HepG2 (cell line): ENCODE results near the gene SYNPO2L. TPM values are rescaled to one million over a fixed set of nuclear protein-coding genes. Genes with fewer than 3 reads are reported as not detected.

Experiments
- ATAC-seq: fragments of 200-7000 bp; cut with Tn5 transposase; 3 replicates; pipeline ENCODE4 v1.9.1; 2020; ENCODE audit warnings: mild to moderate bottlenecking, moderate library complexity
- BruUV-seq: library from RNA; stranded (reverse); fragments of 400-500 nt; replicated peaks from 2 replicates; lab custom pipeline; 2021; lab: Mats Ljungman, UMichigan
- CTCF ChIA-PET: fragments of 300-600 bp; formaldehyde crosslinking; extraction: SDS; loops from one replicate; lab custom pipeline; 2021; ENCODE audit warnings: low total read pairs, inconsistent platforms, low intra/inter-chr PET ratio; lab: Yijun Ruan, JAX
- POLR2A ChIA-PET: fragments of 350-600 bp; sonication (Branson Sonifier 250); formaldehyde crosslinking; loops from one replicate; lab custom pipeline; 2020; ENCODE audit warnings: antibody characterized with exemption, inconsistent platforms; lab: Yijun Ruan, JAX
- DNase-seq: peaks from one replicate; pipeline ENCODE4 v3.0.0-alpha.2; 2015; ENCODE audit warnings: low spot score
- FAIRE-seq: peaks from 3 replicates; lab custom pipeline; 2011; peaks lifted over from hg19 to GRCh38; lab: Jason Lieb, UNC
- H2AFZ ChIP-seq: one replicate; pipeline ENCODE4 v1.6.1; 2011; ENCODE audit warnings: low read length, inconsistent platforms
- H3K27ac ChIP-seq: fragments of 300-600 bp; 3 replicates; pipeline ENCODE4 v1.8.0; 2011; ENCODE audit warnings: mixed run types, mild to moderate bottlenecking, mixed read lengths, low read length, inconsistent platforms; ENCODE audit not compliant: insufficient read depth; ENCODE audit errors: extremely low read length
- H3K27me3 ChIP-seq, 2 experiments: fragments of 200-600 bp in 1 of 2; 2 replicates in 1 of 2; 3 replicates in 1 of 2; pipeline versions ENCODE4 v1.6.0 to v1.8.0; 2011; ENCODE audit warnings: low read length in 2 of 2, mild to moderate bottlenecking in 2 of 2, moderate library complexity in 2 of 2, inconsistent platforms in 1 of 2; ENCODE audit not compliant: insufficient read depth in 2 of 2, control insufficient read depth in 1 of 2
- H3K36me3 ChIP-seq, 2 experiments: fragments of 200-600 bp in 1 of 2; replicated peaks in 1 of 2; 2 replicates in 1 of 2; 3 replicates in 1 of 2; pipeline versions ENCODE4 v1.5.1 to v1.8.0; 2011; ENCODE audit warnings: low read length in 2 of 2, inconsistent platforms in 1 of 2; ENCODE audit not compliant: insufficient read depth in 2 of 2, control insufficient read depth in 1 of 2
- H3K4me1 ChIP-seq: 2 replicates; pipeline ENCODE4 v1.5.1; 2012; ENCODE audit warnings: low read length, inconsistent platforms; ENCODE audit not compliant: insufficient read depth
- H3K4me2 ChIP-seq: 2 replicates; pipeline ENCODE4 v1.6.0; 2011; ENCODE audit warnings: low read depth, low read length, inconsistent platforms
- H3K4me3 ChIP-seq, 3 experiments: fragments of 200-600 bp in 1 of 3; sonication (generic), shearing (Covaris generic) in 1 of 3; replicated peaks in 1 of 3; 2 replicates each; pipeline ENCODE4 v1.5.1; 2011 to 2016; ENCODE audit warnings: low read length in 3 of 3, inconsistent platforms in 2 of 3, low read depth in 2 of 3, mild to moderate bottlenecking in 2 of 3, control low read depth in 1 of 3, mixed read lengths in 1 of 3; ENCODE audit not compliant: insufficient read depth in 1 of 3
- H3K79me2 ChIP-seq: one replicate; pipeline ENCODE4 v1.6.1; 2011; ENCODE audit warnings: low read length, inconsistent platforms; ENCODE audit not compliant: insufficient read depth
- H3K9ac ChIP-seq: 2 replicates; pipeline ENCODE4 v1.6.0; 2011; ENCODE audit warnings: mild to moderate bottlenecking, low read depth, low read length, inconsistent platforms; ENCODE audit not compliant: insufficient read depth
- H3K9me3 ChIP-seq: 2 replicates; pipeline ENCODE4 v1.5.1; 2012; ENCODE audit warnings: mild to moderate bottlenecking, low read length
- H4K20me1 ChIP-seq: 2 replicates; pipeline ENCODE4 v1.6.0; 2011; ENCODE audit warnings: inconsistent platforms, mild to moderate bottlenecking, low read length, moderate library complexity; ENCODE audit not compliant: insufficient read depth
- ERF ChIP-seq: IDR thresholded peaks from 2 replicates; pipeline ENCODE4 v1.6.1; 2018; ENCODE audit warnings: missing biosample characterization, missing genetic modification reagents
- HNRNPK ChIP-seq: fragments of 200-400 bp; formaldehyde crosslinking; IDR thresholded peaks from 2 replicates; pipeline ENCODE4 v1.6.1; 2018; ENCODE audit warnings: low read length, low read depth, moderate library complexity, mild to moderate bottlenecking; ENCODE audit not compliant: poor library complexity, severe bottlenecking
- IRF2 ChIP-seq: IDR thresholded peaks from 2 replicates; pipeline ENCODE4 v1.6.1; 2018; ENCODE audit warnings: missing genetic modification reagents, missing compliant biosample characterization
- KAT8 ChIP-seq: IDR thresholded peaks from 2 replicates; pipeline ENCODE4 v1.6.1; 2016; ENCODE audit warnings: missing genetic modification reagents, missing compliant biosample characterization
- MAZ ChIP-seq, 2 experiments: sonication (generic) in 1 of 2; formaldehyde crosslinking in 1 of 2; IDR thresholded peaks; 2 replicates each; pipeline versions ENCODE4 v1.5.0 to v1.6.1; 2012 to 2020; ENCODE audit warnings: low read depth in 2 of 2, mild to moderate bottlenecking in 2 of 2, borderline replicate concordance in 1 of 2, improper control_type of control experiment in 1 of 2, low read length in 1 of 2, missing genetic modification reagents in 1 of 2, moderate library complexity in 1 of 2
- NFE2 ChIP-seq: sonication (generic); formaldehyde crosslinking; IDR thresholded peaks from 2 replicates; pipeline ENCODE4 v1.4.0; 2020; ENCODE audit warnings: missing genetic modification reagents
- RAD21 ChIP-seq: fragments of 450-650 bp; formaldehyde crosslinking; IDR thresholded peaks from 2 replicates; pipeline ENCODE4 v1.5.0; 2020; ENCODE audit warnings: mild to moderate bottlenecking
- SAP130 ChIP-seq: IDR thresholded peaks from 2 replicates; pipeline ENCODE4 v1.6.1; 2016; ENCODE audit warnings: low read depth
- SMC3 ChIP-seq: IDR thresholded peaks from 2 replicates; pipeline ENCODE4 v1.6.1; 2011; ENCODE audit warnings: low read length, improper control_type of control experiment
- SRSF1 ChIP-seq: fragments of 200-400 bp; formaldehyde crosslinking; optimal IDR thresholded peaks from 2 replicates; pipeline ENCODE3; 2017; ENCODE audit warnings: mild to moderate bottlenecking, low read depth, low read length, moderate library complexity
- STAG1 ChIP-seq: sonication (generic); formaldehyde crosslinking; IDR thresholded peaks from 2 replicates; pipeline ENCODE4 v1.4.0; 2020; ENCODE audit warnings: missing genetic modification reagents
- YEATS2 ChIP-seq: sonication (generic); formaldehyde crosslinking; IDR thresholded peaks from 2 replicates; pipeline ENCODE4 v1.4.0; 2020; ENCODE audit warnings: missing genetic modification reagents, borderline replicate concordance
- ZNF24 ChIP-seq: fragments of 450-650 bp; IDR thresholded peaks from 2 replicates; pipeline ENCODE4 v1.6.1; 2017; ENCODE audit warnings: antibody characterized with exemption, mild to moderate bottlenecking
- ZNF432 ChIP-seq: sonication (generic); formaldehyde crosslinking; IDR thresholded peaks from 2 replicates; pipeline ENCODE4 v1.5.0; 2020; ENCODE audit warnings: missing genetic modification reagents, mild to moderate bottlenecking, borderline replicate concordance
- WGBS: methylation state at CpG from one replicate; pipeline ENCODE4 v1.1.6; 2017; ENCODE audit warnings: low lambda C conversion rate; 5-methylcytosine and 5-hydroxymethylcytosine counted together
- in situ Hi-C: cut with HindIII; loops from 2 replicates; pipeline ENCODE4 v1.10.0; 2017; ENCODE audit warnings: low pct_unique_long_range_greater_than_20kb; ENCODE audit not compliant: extremely low pct_ligation_motif_present
- intact Hi-C: fragments of 100-400 bp; cut with micrococcal nuclease; formaldehyde crosslinking; loops from one replicate; pipeline ENCODE4 v1.10.0; 2022; ENCODE audit not compliant: unreplicated experiment
- polyA plus RNA-seq, 8 experiments: library from polyadenylated mRNA; depleted of rRNA in 3 of 8; stranded (reverse) in 7 of 8; unstranded in 1 of 8; fragments of >200 nt; fragmentation: Illumina TruSeq in 4 of 8; extraction: Trizol in 4 of 8; gene quantifications; 2 replicates each; pipeline versions ENCODE4 v1.2.1 to v1.2.3, GENCODE V29; 2011 to 2016; ENCODE audit warnings: low read depth in 4 of 8, missing spikeins in 1 of 8, mixed read lengths in 1 of 8; ENCODE audit not compliant: insufficient read depth in 1 of 8
- total RNA-seq, 5 experiments: library from RNA; depleted of rRNA; stranded (reverse); fragments of >200 nt; fragmentation: Illumina TruSeq; extraction: Trizol; gene quantifications; 2 replicates each; pipeline ENCODE4 v1.2.3, GENCODE V29; 2016; ENCODE audit warnings: low read depth in 1 of 5
- TF ChIP-seq, protein P1 (sequence below): sonication (generic); formaldehyde crosslinking; IDR thresholded peaks from 2 replicates; pipeline ENCODE4 v1.5.0; 2020; ENCODE audit warnings: mild to moderate bottlenecking, missing genetic modification reagents, moderate library complexity

Gene SYNPO2L
- total and polyA plus RNA-seq, 2 of the 13 experiments (the other 11 are each of a cell fraction or from before 2014, with no cell fraction given), result not detected

GRCh38 chr10:73644015-73644743, 11.7 kb downstream of the SYNPO2L start:
- H3K79me2 ChIP-seq, result no peaks in the 10 kb centered on the region
- FAIRE-seq (peak; percentile 50), DNase-seq (peak; percentile 50), ATAC-seq (peak; percentile 56)
- no TSS peak for BruUV-seq
- H2AFZ ChIP-seq, result no peak overlapping the region
- POLR2A ChIA-PET, result interaction anchor here (0.6 kb wide), 1 partner anchor 19 kb away, joined by 3 read pairs; no protein-coding TSS in a partner anchor
- CTCF ChIA-PET, result interaction anchor here (0.6 to 3.9 kb wide), 2 partner anchors 115 to 149 kb away, joined by 3 to 85 read pairs; no protein-coding TSS in a partner anchor
- no peak overlapping the region for H3K9ac ChIP-seq
- H3K36me3 ChIP-seq, result no peaks in the 10 kb centered on the region
- H3K9me3 ChIP-seq, result no peaks in the 10 kb centered on the region
- no peak overlapping the region for H3K4me3 ChIP-seq
- H3K4me1 ChIP-seq, result peaks cover 19% of the 10 kb centered on the region
- in situ Hi-C loops, result loop anchor here (5.0 to 25.0 kb wide), 2 partner anchors 117 to 382 kb away; partner anchors contain the start of gene MRPS16
- intact Hi-C loops, result loop anchor here (1.0 to 5.0 kb wide), 2 partner anchors 115 to 232 kb away; partner anchors contain the start of gene ANXA7
- H4K20me1 ChIP-seq, result no peaks in the 10 kb centered on the region
- H3K27me3 ChIP-seq, result peaks cover 1 to 19% of the 10 kb centered on the region in 2 experiments; a peak in 3 of 5 replicates
- WGBS, result 13% methylated on average over 5 of the region's 5 CpGs
- TF ChIP-seq SRSF1 (no peak), ZNF24 (peak; percentile 48; the same call in 1 of the 2 replicates), ZNF432 (no peak), SAP130 (0 out of 2 replicates have a peak, but pooled peaks have one; percentile 20), HNRNPK (peak; percentile 60), NFE2 (CRISPR knock-in tag) (no peak), RAD21 (CRISPR knock-in tag) (peak; percentile 87), ERF (CRISPR knock-in tag) (0 out of 2 replicates have a peak, but pooled peaks have one; percentile 31), STAG1 (CRISPR knock-in tag) (peak; percentile 97), SMC3 (peak; percentile 98), YEATS2 (peak; percentile 22; the same call in 1 of the 2 replicates), KAT8 (CRISPR knock-in tag) (0 out of 2 replicates have a peak, but pooled peaks have one; percentile 19), MAZ (IDR thresholded peaks at IDR 0.05; ENCODE audit: borderline replicate concordance, low read depth, low read length) (no peak), MAZ (CRISPR knock-in tag; IDR thresholded peaks at IDR 0.05; ENCODE audit: low read depth) (peak; percentile 44; the same call in 1 of the 2 replicates), IRF2 (no peak)
- TF ChIP-seq, protein P1, sequence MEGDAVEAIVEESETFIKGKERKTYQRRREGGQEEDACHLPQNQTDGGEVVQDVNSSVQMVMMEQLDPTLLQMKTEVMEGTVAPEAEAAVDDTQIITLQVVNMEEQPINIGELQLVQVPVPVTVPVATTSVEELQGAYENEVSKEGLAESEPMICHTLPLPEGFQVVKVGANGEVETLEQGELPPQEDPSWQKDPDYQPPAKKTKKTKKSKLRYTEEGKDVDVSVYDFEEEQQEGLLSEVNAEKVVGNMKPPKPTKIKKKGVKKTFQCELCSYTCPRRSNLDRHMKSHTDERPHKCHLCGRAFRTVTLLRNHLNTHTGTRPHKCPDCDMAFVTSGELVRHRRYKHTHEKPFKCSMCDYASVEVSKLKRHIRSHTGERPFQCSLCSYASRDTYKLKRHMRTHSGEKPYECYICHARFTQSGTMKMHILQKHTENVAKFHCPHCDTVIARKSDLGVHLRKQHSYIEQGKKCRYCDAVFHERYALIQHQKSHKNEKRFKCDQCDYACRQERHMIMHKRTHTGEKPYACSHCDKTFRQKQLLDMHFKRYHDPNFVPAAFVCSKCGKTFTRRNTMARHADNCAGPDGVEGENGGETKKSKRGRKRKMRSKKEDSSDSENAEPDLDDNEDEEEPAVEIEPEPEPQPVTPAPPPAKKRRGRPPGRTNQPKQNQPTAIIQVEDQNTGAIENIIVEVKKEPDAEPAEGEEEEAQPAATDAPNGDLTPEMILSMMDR, result peak; percentile 87
- H3K4me2 ChIP-seq, result no peak overlapping the region
- no peak overlapping the region for H3K27ac ChIP-seq
